ENCODE results near the gene BDP1. TPM values are rescaled to one million over a fixed set of nuclear protein-coding genes. Genes with fewer than 3 reads are reported as not detected.
A peak's percentile ranks its signal among the peaks of the same experiment; 100 is the strongest.
"Not testable (repeated sequence)": the region's sequence is repeated elsewhere in the genome, so short reads cannot be mapped to it uniquely, and the experiment has no call there.

BDP1 gene
- polyA plus RNA-seq, 2 donors: 5.8 to 9.1 TPM

DNA sequence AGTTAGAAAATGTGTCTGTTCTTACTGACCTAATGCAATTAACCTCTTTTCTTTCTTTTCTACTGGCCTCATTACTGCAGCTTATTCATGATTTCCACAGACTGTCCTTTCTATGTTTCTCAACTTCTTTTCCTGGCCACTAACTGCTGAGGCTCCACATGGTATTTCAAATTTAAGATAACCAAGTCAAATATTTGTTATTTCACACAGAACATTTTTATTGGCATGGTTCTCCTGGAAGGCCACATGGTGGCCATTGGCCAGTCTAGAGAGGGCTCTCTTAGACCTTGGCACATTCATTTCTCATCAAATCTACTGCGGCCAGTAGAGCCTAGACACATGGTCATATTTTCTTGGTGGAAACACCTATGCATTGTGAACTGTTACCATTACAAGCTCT is 13.9 kb upstream of the BDP1 start:
- H3K27ac ChIP-seq (ENCODE audit: low read depth in 2 of 2, low read length in 1 of 2); H3K27me3 ChIP-seq (ENCODE audit: control insufficient read depth in 1 of 2, insufficient read depth in 2 of 2, low read length in 2 of 2); H3K4me1 ChIP-seq (ENCODE audit: control insufficient read depth in 2 of 2, insufficient read depth in 2 of 2, low read length in 1 of 2); H3K4me3 ChIP-seq (ENCODE audit: low read depth in 1 of 2, low read length in 2 of 2); H3K9me3 ChIP-seq (ENCODE audit: control insufficient read depth in 2 of 2, insufficient read depth in 1 of 2, low read depth in 1 of 2, low read length in 1 of 2); H3K36me3 ChIP-seq (ENCODE audit: control insufficient read depth in 2 of 2, insufficient read depth in 2 of 2, low read length in 1 of 2): not testable (repeated sequence)
- WGBS, 2 donors: 77 to 97% methylated on average over 1 of the region's 1 CpG

DNA sequence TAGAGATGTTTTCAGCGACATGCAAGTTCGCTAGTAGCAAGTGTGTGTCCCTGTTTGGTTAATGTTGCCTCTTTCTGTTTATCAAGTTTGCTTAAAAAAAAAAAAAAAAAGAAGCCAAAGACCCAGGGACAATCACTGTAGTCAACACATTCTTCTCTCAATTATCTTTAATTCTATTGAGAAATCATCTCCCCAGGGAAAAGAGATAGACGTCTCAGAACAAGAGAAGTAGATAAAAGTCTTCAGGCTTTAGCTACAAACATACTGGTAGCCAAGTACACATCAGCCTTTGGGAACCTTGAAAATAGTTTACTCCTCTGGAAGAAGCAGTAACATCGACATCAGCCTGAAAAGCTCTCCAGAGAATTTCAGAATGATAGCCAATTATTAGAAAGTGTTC is 11.6 kb upstream of the BDP1 start:
- WGBS, 2 donors: 72 to 75% methylated on average over 4 of the region's 4 CpGs

DNA sequence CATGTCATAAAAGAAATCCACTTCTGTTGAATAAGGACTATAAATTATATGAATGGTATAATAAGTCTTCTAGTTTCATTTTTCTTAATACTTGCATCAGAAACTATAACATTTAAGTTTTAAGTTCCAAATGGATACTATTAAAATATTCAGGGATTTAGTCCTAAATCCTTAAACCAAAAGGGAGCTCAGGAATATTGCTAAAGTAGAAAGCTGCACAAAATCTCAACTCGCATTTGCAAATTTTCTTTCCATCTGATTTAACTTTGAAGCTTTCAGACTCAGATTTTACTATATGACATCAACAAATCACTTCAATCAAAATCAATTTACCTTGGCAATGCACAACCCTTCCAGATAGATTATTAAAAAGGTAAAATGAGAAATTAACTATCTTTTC is 10.4 kb upstream of the BDP1 start:
- not testable (repeated sequence) for H3K36me3 ChIP-seq (ENCODE audit: control insufficient read depth in 2 of 2, insufficient read depth in 2 of 2, low read length in 1 of 2); H3K27me3 ChIP-seq (ENCODE audit: control insufficient read depth in 1 of 2, insufficient read depth in 2 of 2, low read length in 2 of 2)

More for the DNA sequence above, 11.6 kb upstream of the BDP1 start:
- not testable (repeated sequence) for H3K9me3 ChIP-seq (ENCODE audit: control insufficient read depth in 2 of 2, insufficient read depth in 1 of 2, low read depth in 1 of 2, low read length in 1 of 2); H3K27me3 ChIP-seq (ENCODE audit: control insufficient read depth in 1 of 2, insufficient read depth in 2 of 2, low read length in 2 of 2); H3K36me3 ChIP-seq (ENCODE audit: control insufficient read depth in 2 of 2, insufficient read depth in 2 of 2, low read length in 1 of 2); H3K4me3 ChIP-seq (ENCODE audit: low read depth in 1 of 2, low read length in 2 of 2); H3K27ac ChIP-seq (ENCODE audit: low read depth in 2 of 2, low read length in 1 of 2); H3K4me1 ChIP-seq (ENCODE audit: control insufficient read depth in 2 of 2, insufficient read depth in 2 of 2, low read length in 1 of 2)

DNA sequence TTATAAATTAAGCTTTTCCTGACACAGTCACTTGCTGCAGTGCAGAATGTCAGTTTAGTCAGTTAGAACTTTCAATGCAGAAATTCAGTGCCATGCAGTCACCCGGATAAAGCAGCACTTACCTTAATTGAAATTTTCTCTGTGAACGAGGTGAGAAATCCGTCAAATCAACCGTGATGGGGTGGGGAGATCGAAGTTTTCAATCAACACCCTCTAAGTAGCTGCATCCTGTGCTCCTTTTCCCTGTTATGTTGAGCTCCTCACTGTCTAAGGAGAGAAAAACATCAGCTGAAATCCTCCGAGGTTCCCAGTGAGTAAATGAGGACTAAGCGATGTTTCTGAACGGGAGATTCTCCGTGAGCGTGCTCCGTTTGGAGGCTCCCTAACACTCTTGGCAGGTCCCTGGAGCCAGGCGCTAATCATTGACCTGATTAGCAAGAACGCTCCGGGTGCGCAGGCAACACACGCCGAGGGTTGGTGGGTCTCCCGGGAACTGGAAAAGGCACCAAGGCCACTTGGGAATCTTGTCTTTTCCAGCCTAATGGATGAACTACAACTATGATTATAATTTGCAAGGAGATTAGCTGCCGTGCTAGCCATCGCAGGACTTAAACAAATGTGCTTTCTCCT is 9.8 kb upstream of the BDP1 start:
- not testable (repeated sequence) for H3K36me3 ChIP-seq (ENCODE audit: control insufficient read depth in 2 of 2, insufficient read depth in 2 of 2, low read length in 1 of 2); H3K9me3 ChIP-seq (ENCODE audit: control insufficient read depth in 2 of 2, insufficient read depth in 1 of 2, low read depth in 1 of 2, low read length in 1 of 2); H3K4me3 ChIP-seq (ENCODE audit: low read depth in 1 of 2, low read length in 2 of 2); H3K27me3 ChIP-seq (ENCODE audit: control insufficient read depth in 1 of 2, insufficient read depth in 2 of 2, low read length in 2 of 2); H3K4me1 ChIP-seq (ENCODE audit: control insufficient read depth in 2 of 2, insufficient read depth in 2 of 2, low read length in 1 of 2); H3K27ac ChIP-seq (ENCODE audit: low read depth in 2 of 2, low read length in 1 of 2)
- 5% methylated on average over 13 to 18 of the region's 20 CpGs for WGBS, 2 donors

More for the DNA sequence above, 10.4 kb upstream of the BDP1 start:
- H3K4me1 ChIP-seq (ENCODE audit: control insufficient read depth in 2 of 2, insufficient read depth in 2 of 2, low read length in 1 of 2); H3K9me3 ChIP-seq (ENCODE audit: control insufficient read depth in 2 of 2, insufficient read depth in 1 of 2, low read depth in 1 of 2, low read length in 1 of 2); H3K4me3 ChIP-seq (ENCODE audit: low read depth in 1 of 2, low read length in 2 of 2); H3K27ac ChIP-seq (ENCODE audit: low read depth in 2 of 2, low read length in 1 of 2): not testable (repeated sequence)
- whole genome bisulfite sequencing, 2 donors: 63 to 73% methylated on average over 1 of the region's 1 CpG

DNA sequence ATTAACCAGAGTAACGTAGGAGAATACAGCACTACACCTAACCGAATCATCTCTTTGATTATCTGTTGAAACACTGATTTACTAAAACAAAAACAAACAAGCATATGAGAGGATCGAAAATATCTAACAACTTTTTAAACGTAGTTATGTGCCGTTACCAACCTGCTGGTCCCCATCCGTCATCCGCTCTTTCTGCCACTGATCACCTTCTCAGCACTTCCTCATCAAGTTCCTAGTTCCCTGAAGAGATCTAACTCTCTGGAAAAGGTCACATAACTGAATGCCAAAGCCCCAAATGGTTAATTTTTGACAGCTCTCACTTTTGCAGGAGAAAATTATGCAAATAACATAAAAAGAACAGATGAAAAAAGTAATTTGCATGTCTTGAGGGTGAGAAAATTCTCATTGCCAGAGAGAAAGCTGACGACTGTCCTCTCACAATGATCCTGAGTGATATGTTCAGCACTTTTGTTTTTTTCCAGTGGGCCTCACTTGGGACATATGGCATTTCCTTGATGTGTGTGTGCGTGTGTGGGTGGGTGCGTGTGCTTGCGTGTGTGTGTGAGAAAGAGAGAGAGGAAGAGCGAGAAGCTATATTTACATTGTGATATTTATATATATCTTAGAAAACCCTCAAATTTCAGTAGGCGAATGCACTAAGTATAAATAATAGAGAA is 8.8 kb upstream of the BDP1 start:
- not testable (repeated sequence) for H3K36me3 ChIP-seq (ENCODE audit: control insufficient read depth in 2 of 2, insufficient read depth in 2 of 2, low read length in 1 of 2); H3K27me3 ChIP-seq (ENCODE audit: control insufficient read depth in 1 of 2, insufficient read depth in 2 of 2, low read length in 2 of 2); H3K4me3 ChIP-seq (ENCODE audit: low read depth in 1 of 2, low read length in 2 of 2); H3K4me1 ChIP-seq (ENCODE audit: control insufficient read depth in 2 of 2, insufficient read depth in 2 of 2, low read length in 1 of 2); H3K9me3 ChIP-seq (ENCODE audit: control insufficient read depth in 2 of 2, insufficient read depth in 1 of 2, low read depth in 1 of 2, low read length in 1 of 2); H3K27ac ChIP-seq (ENCODE audit: low read depth in 2 of 2, low read length in 1 of 2)
- WGBS, 2 donors: 54 to 65% methylated on average over 12 of the region's 13 CpGs

DNA sequence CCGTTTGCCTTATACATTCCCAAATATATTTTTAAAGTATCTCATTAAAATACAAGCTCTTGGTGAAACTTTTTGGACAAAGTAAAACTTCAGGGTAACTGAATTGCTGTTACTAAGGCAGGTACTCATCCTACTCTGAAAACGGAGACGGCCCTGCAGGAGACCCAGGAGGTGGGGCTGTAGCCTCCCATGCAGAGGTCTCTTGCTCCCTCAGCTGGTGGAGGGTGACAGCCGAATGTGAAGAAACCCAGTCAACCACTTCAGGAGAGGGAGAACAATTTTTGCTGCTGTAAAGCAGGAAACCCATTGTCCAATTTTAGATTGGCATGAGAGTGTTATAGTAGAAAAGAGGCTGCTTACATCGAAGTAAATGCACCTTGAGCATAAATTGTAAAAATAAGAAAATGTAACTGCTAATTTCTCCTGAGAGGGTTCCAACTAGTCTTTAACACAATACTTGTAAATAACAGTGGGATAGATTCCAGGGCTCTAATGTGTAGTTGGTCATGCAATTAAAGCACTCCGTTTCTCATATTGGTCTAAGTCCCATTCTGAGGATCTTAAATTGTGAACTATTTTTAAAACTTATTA is 8.1 kb upstream of the BDP1 start:
- not testable (repeated sequence) for H3K9me3 ChIP-seq (ENCODE audit: control insufficient read depth in 2 of 2, insufficient read depth in 1 of 2, low read depth in 1 of 2, low read length in 1 of 2); H3K27ac ChIP-seq (ENCODE audit: low read depth in 2 of 2, low read length in 1 of 2); H3K4me3 ChIP-seq (ENCODE audit: low read depth in 1 of 2, low read length in 2 of 2); H3K4me1 ChIP-seq (ENCODE audit: control insufficient read depth in 2 of 2, insufficient read depth in 2 of 2, low read length in 1 of 2); H3K27me3 ChIP-seq (ENCODE audit: control insufficient read depth in 1 of 2, insufficient read depth in 2 of 2, low read length in 2 of 2); H3K36me3 ChIP-seq (ENCODE audit: control insufficient read depth in 2 of 2, insufficient read depth in 2 of 2, low read length in 1 of 2)
- WGBS, 2 donors: 1 to 5% methylated on average over 5 of the region's 6 CpGs

DNA sequence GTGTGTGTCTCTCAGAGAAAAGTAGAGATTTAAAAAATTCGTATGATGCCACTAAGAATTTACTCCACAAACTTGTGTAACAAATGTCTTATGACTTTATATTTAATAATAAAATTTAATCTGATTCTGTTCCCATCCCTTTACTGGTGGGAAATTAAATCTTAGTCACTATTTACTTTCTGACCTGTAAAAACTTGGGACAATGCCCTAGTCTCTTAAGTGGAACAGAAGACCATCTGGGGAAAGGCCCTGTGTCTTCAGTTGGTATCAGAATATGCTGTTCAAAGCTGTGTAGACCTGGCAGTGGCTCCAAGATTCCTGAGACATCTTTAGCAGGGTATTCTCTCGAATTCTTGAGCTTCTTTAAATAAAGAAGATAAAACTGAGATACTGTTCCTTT is 2.6 kb upstream of the BDP1 start:
- Histone ChIP-seq H3K4me3 (ENCODE audit: low read depth in 1 of 2, low read length in 2 of 2) (no peak overlapping the region), H3K27ac (ENCODE audit: low read depth in 2 of 2, low read length in 1 of 2) (no peak overlapping the region), H3K9me3 (ENCODE audit: control insufficient read depth in 2 of 2, insufficient read depth in 1 of 2, low read depth in 1 of 2, low read length in 1 of 2) (no peaks in the 10 kb centered on the region), H3K36me3 (ENCODE audit: control insufficient read depth in 2 of 2, insufficient read depth in 2 of 2, low read length in 1 of 2) (no peaks in the 10 kb centered on the region), H3K4me1 (ENCODE audit: control insufficient read depth in 2 of 2, insufficient read depth in 2 of 2, low read length in 1 of 2) (peaks cover 0 to 2% of the 10 kb centered on the region in 2 donors), H3K27me3 (ENCODE audit: control insufficient read depth in 1 of 2, insufficient read depth in 2 of 2, low read length in 2 of 2) (no peaks in the 10 kb centered on the region)
- WGBS, 2 donors: 46% methylated on average over 2 of the region's 2 CpGs

DNA sequence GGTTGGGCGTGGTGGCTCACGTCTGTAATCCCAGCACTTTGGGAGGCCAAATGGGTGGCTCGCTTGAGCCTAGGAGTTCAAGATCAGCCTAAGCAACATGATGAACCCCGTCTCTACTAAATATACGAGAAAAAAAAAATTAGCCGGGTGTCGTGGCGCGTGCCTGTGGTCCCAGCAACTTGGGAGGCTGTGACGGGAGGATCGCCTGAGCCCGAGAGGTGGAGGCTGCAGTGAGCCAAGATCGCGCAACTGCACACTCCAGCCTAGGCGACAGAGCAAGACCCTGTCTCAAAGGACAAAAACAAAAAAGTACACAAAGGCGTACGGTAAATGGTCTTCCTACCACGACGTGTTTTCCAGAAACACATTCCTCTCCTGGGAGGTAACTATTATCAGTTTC is 538 bp upstream of the BDP1 start:
- Histone ChIP-seq H3K9me3 (ENCODE audit: control insufficient read depth in 2 of 2, insufficient read depth in 1 of 2, low read depth in 1 of 2, low read length in 1 of 2) (no peaks in the 10 kb centered on the region), H3K36me3 (ENCODE audit: control insufficient read depth in 2 of 2, insufficient read depth in 2 of 2, low read length in 1 of 2) (no peaks in the 10 kb centered on the region), H3K4me3 (ENCODE audit: low read depth in 1 of 2, low read length in 2 of 2) (peak overlapping the region in 1 of 2 donors; percentile 97), H3K4me1 (ENCODE audit: control insufficient read depth in 2 of 2, insufficient read depth in 2 of 2, low read length in 1 of 2) (peaks cover 0 to 2% of the 10 kb centered on the region in 2 donors), H3K27me3 (ENCODE audit: control insufficient read depth in 1 of 2, insufficient read depth in 2 of 2, low read length in 2 of 2) (no peaks in the 10 kb centered on the region), H3K27ac (ENCODE audit: low read depth in 2 of 2, low read length in 1 of 2) (no peak overlapping the region)
- 66 to 71% methylated on average over 19 of the region's 19 CpGs for WGBS, 2 donors

DNA sequence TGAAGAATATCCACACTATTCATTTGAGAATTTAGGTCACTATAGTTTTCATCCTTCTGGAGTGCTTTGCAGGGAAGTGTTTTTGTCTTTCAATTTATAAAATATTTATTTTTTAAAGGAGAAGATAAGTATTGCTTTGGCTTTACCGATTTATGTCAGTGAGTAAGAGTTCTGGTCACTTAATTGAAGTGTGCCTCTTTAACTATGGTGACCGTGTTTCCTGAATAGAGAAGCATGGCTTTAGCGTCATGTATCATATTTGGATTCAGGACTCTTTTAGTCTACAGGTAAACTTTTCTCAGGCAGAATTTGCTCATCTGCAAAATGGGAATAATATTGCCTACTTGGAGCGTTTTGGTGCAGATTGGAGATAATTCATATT is 902 bp downstream of the BDP1 start:
- no peaks in the 10 kb centered on the region for H3K27me3 ChIP-seq (ENCODE audit: control insufficient read depth in 1 of 2, insufficient read depth in 2 of 2, low read length in 2 of 2)
- H3K36me3 ChIP-seq (ENCODE audit: control insufficient read depth in 2 of 2, insufficient read depth in 2 of 2, low read length in 1 of 2): no peaks in the 10 kb centered on the region
- H3K4me3 ChIP-seq (ENCODE audit: low read depth in 1 of 2, low read length in 2 of 2): peak overlapping the region; percentile 84 to 97
- H3K9me3 ChIP-seq (ENCODE audit: control insufficient read depth in 2 of 2, insufficient read depth in 1 of 2, low read depth in 1 of 2, low read length in 1 of 2): no peaks in the 10 kb centered on the region
- H3K27ac ChIP-seq (ENCODE audit: low read depth in 2 of 2, low read length in 1 of 2): peak overlapping the region; percentile 92 to 97
- H3K4me1 ChIP-seq (ENCODE audit: control insufficient read depth in 2 of 2, insufficient read depth in 2 of 2, low read length in 1 of 2): peaks cover 0 to 2% of the 10 kb centered on the region in 2 donors
- 3 to 4% methylated on average over 4 of the region's 4 CpGs for WGBS, 2 donors

DNA sequence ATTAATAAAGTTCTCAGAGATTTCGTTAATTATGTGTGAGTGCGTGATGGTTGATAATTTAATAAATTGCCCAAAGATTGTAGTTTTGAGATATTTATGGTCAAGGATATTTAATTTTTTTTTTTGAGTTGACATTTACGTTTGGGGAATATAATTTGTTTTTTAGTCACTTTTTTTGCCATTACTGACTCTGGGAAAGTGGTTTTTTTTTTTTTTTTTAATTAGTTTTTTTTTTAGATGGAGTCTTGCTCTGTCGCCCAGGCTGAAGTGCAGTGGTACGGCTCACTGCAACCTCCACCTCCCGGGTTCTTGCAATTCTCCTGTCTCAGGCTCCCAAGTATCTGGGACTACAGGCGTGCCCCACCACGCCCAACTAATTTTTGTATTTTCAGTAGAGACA is 1.7 kb downstream of the BDP1 start:
- peaks cover 0 to 2% of the 10 kb centered on the region in 2 donors for H3K4me1 ChIP-seq (ENCODE audit: control insufficient read depth in 2 of 2, insufficient read depth in 2 of 2, low read length in 1 of 2)
- H3K27me3 ChIP-seq (ENCODE audit: control insufficient read depth in 1 of 2, insufficient read depth in 2 of 2, low read length in 2 of 2): no peaks in the 10 kb centered on the region
- WGBS, 2 donors: 86 to 88% methylated on average over 8 of the region's 8 CpGs
- no peaks in the 10 kb centered on the region for H3K36me3 ChIP-seq (ENCODE audit: control insufficient read depth in 2 of 2, insufficient read depth in 2 of 2, low read length in 1 of 2)
- H3K4me3 ChIP-seq (ENCODE audit: low read depth in 1 of 2, low read length in 2 of 2): peak overlapping the region in 1 of 2 donors; percentile 97
- no peaks in the 10 kb centered on the region for H3K9me3 ChIP-seq (ENCODE audit: control insufficient read depth in 2 of 2, insufficient read depth in 1 of 2, low read depth in 1 of 2, low read length in 1 of 2)
- H3K27ac ChIP-seq (ENCODE audit: low read depth in 2 of 2, low read length in 1 of 2): no peak overlapping the region
